Keratinocyte (primary cell): ENCODE measurements around the gene KCNG2. TPM values are rescaled to one million over a fixed set of nuclear protein-coding genes. Genes with fewer than 3 reads are reported as not detected.

ENCODE experiments used
- DNase-seq: peaks from one replicate; pipeline ENCODE4 v3.0.0-alpha.2; 2011; ENCODE audit warnings: low read depth, missing footprints, low spot score
- FAIRE-seq: peaks from 2 replicates; lab custom pipeline; 2011; peaks lifted over from hg19 to GRCh38; lab: Jason Lieb, UNC
- H2AFZ ChIP-seq: 2 replicates; pipeline ENCODE4 v1.6.0; 2012; ENCODE audit warnings: low read length, control low read depth, inconsistent platforms; ENCODE audit not compliant: control insufficient read depth
- H3K27ac ChIP-seq: 2 replicates; pipeline ENCODE4 v1.5.1; 2011; ENCODE audit warnings: low read length; ENCODE audit not compliant: control insufficient read depth, insufficient read depth
- H3K27me3 ChIP-seq: 3 replicates; pipeline ENCODE4 v1.6.0; 2011; ENCODE audit warnings: low read length; ENCODE audit not compliant: control insufficient read depth, insufficient read depth; ENCODE audit errors: extremely low read depth
- H3K36me3 ChIP-seq, 2 experiments: 2 replicates in 1 of 2; 3 replicates in 1 of 2; pipeline ENCODE4 v1.5.1; 2011; ENCODE audit warnings: low read length in 2 of 2, mild to moderate bottlenecking in 1 of 2; ENCODE audit not compliant: control insufficient read depth in 2 of 2, insufficient read depth in 2 of 2; ENCODE audit errors: extremely low read depth in 1 of 2
- H3K4me1 ChIP-seq: 3 replicates; pipeline ENCODE4 v1.5.1; 2011; ENCODE audit warnings: low read length; ENCODE audit not compliant: control insufficient read depth, insufficient read depth; ENCODE audit errors: extremely low read depth
- H3K4me2 ChIP-seq: 3 replicates; pipeline ENCODE4 v1.6.0; 2011; ENCODE audit warnings: low read depth, low read length; ENCODE audit not compliant: control insufficient read depth, insufficient read depth; ENCODE audit errors: extremely low read depth
- H3K4me3 ChIP-seq, 3 experiments: fragments of 200-600 bp in 1 of 3; sonication (generic) in 1 of 3; 2 replicates in 2 of 3; 3 replicates in 1 of 3; pipeline ENCODE4 v1.5.1; 2011 to 2016; ENCODE audit warnings: low read length in 3 of 3, mild to moderate bottlenecking in 3 of 3, control low read depth in 2 of 3, inconsistent platforms in 1 of 3, low read depth in 1 of 3, mixed read lengths in 1 of 3, mixed run types in 1 of 3, moderate library complexity in 1 of 3; ENCODE audit not compliant: control insufficient read depth in 2 of 3, insufficient read depth in 2 of 3; ENCODE audit errors: extremely low read depth in 1 of 3
- H3K79me2 ChIP-seq: 2 replicates; pipeline ENCODE4 v1.6.0; 2012; ENCODE audit warnings: low read length; ENCODE audit not compliant: control insufficient read depth, insufficient read depth
- H3K9ac ChIP-seq: 3 replicates; pipeline ENCODE4 v1.6.0; 2011; ENCODE audit warnings: low read length; ENCODE audit not compliant: control insufficient read depth, insufficient read depth; ENCODE audit errors: extremely low read depth
- H3K9me1 ChIP-seq: 3 replicates; pipeline ENCODE4 v1.6.0; 2011; ENCODE audit warnings: low read length; ENCODE audit not compliant: control insufficient read depth, insufficient read depth; ENCODE audit errors: extremely low read depth
- H3K9me3 ChIP-seq: 2 replicates; pipeline ENCODE4 v1.5.1; 2012; ENCODE audit warnings: low read depth, low read length; ENCODE audit not compliant: control insufficient read depth
- H4K20me1 ChIP-seq: 3 replicates; pipeline ENCODE4 v1.6.0; 2011; ENCODE audit warnings: low read length; ENCODE audit not compliant: control insufficient read depth, insufficient read depth; ENCODE audit errors: extremely low read depth
- EZH2 ChIP-seq: IDR thresholded peaks from one replicate; pipeline ENCODE4 v1.6.1; 2012; ENCODE audit warnings: inconsistent platforms, mild to moderate bottlenecking, low read length, moderate library complexity
- dilution Hi-C: fragments of 300-500 bp; cut with MboI; formaldehyde crosslinking; loops from one replicate; pipeline ENCODE4 v1.7.0; 2020; ENCODE audit warnings: low sequenced_read_pairs; ENCODE audit not compliant: extremely low pct_ligation_motif_present
- polyA plus RNA-seq, 5 experiments: library from polyadenylated mRNA; depleted of rRNA in 3 of 5; stranded (reverse) in 3 of 5; stranded (forward) in 1 of 5; unstranded in 1 of 5; fragments of >200 nt; gene quantifications; 1 replicate in 1 of 5; 2 replicates in 3 of 5; 3 replicates in 1 of 5; pipeline versions ENCODE4 v1.2.1 to v1.2.3, GENCODE V29; 2011 to 2012; ENCODE audit warnings: missing spikeins in 2 of 5, low read depth in 1 of 5, low replicate concordance in 1 of 5
- TF ChIP-seq, protein P1 (sequence below), 3 experiments: IDR thresholded peaks in 1 of 3; conservative IDR thresholded peaks in 1 of 3; optimal IDR thresholded peaks in 1 of 3; 2 replicates in 2 of 3; 3 replicates in 1 of 3; pipeline versions ENCODE3 to v1.5.1; 2011; ENCODE audit warnings: low read length in 3 of 3, mild to moderate bottlenecking in 3 of 3, moderate library complexity in 2 of 3, control low read depth in 1 of 3, inconsistent platforms in 1 of 3; ENCODE audit not compliant: insufficient read depth in 2 of 3; ENCODE audit errors: extremely low read depth in 1 of 3

The KCNG2 gene
- polyA plus RNA-seq, 1 donor (not counting 4 experiments of a cell fraction or from before 2014, with no cell fraction given): not detected

DNA sequence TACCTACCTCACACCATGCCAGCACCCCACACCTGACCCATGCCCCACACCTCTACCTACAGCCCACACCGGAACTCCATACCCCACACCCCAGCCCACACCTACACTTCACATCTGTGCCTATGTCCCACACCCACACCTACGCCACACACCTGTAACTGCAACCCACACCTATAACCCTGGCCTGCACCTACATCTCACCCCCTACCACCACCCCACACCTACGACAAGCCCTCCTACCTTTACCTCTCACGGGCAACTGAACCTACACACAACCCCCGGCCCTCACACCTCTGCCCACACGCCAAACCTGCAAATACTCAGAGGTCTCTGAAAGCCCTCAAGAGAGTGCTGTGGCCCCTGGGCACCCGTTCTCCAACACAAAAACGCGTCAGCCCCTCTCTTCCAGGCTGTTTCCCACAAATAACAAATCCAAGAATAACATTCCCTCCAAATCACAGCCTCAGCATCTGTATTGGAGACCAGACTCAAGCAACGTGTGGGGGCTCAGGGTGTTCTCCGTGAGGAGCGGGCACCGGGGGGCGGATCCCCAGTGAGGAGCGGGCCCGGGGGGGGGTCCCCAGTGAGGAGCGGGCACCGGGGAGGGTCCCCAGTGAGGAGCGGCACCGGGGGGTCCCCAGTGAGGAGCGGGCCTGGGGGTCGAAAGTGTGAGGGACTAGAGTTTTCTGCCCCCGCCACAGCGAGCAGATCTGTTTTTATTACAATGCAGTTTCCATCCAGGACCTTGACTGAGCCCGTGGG, 120.3 kb downstream of the KCNG2 start:
- no peak overlapping the region for H3K4me2 ChIP-seq
- dilution Hi-C loops: no loop called here
- peaks cover 8 to 14% of the 10 kb centered on the region in 2 experiments for H3K36me3 ChIP-seq
- H3K27ac ChIP-seq: no peak overlapping the region
- no peaks in the 10 kb centered on the region for H3K27me3 ChIP-seq
- no peak overlapping the region for H3K4me3 ChIP-seq
- no peaks in the 10 kb centered on the region for H3K9me3 ChIP-seq
- no peaks in the 10 kb centered on the region for H4K20me1 ChIP-seq
- no peaks in the 10 kb centered on the region for H3K4me1 ChIP-seq
- no peak for FAIRE-seq
- DNase-seq: no peak
- no peaks in the 10 kb centered on the region for H3K9me1 ChIP-seq
- H2AFZ ChIP-seq: no peak overlapping the region
- no peak overlapping the region for H3K9ac ChIP-seq
- TF ChIP-seq, protein P1, sequence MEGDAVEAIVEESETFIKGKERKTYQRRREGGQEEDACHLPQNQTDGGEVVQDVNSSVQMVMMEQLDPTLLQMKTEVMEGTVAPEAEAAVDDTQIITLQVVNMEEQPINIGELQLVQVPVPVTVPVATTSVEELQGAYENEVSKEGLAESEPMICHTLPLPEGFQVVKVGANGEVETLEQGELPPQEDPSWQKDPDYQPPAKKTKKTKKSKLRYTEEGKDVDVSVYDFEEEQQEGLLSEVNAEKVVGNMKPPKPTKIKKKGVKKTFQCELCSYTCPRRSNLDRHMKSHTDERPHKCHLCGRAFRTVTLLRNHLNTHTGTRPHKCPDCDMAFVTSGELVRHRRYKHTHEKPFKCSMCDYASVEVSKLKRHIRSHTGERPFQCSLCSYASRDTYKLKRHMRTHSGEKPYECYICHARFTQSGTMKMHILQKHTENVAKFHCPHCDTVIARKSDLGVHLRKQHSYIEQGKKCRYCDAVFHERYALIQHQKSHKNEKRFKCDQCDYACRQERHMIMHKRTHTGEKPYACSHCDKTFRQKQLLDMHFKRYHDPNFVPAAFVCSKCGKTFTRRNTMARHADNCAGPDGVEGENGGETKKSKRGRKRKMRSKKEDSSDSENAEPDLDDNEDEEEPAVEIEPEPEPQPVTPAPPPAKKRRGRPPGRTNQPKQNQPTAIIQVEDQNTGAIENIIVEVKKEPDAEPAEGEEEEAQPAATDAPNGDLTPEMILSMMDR (optimal IDR thresholded peaks at IDR 0.05 in 1 of 3, IDR thresholded peaks at IDR 0.05 in 1 of 3, conservative IDR thresholded peaks at IDR 0.05 in 1 of 3; ENCODE audit: extremely low read depth in 1 of 3, insufficient read depth in 2 of 3, low read length in 3 of 3): no peak
- TF ChIP-seq EZH2: no peak
- H3K79me2 ChIP-seq: peaks cover 21% of the 10 kb centered on the region

DNA sequence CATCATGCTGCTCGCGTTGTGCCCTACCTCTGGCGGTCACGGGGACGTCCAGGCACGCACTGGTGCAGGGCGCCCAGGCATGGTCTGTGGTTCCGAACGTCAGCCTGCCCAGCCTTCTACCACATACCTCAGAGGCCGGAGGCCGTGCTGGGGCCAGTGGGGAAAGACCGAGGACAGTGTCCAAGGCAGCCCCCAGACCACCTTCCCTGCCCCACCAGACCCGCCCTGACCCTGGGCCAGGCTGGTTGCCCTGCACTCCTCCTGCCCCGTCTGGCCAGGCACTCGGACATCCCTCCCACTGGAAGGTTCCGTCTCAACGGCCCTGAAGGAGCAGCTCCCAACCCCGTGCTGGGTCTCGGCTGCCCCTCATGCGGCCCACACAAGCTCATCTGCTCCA, 120.9 kb downstream of the KCNG2 start:
- FAIRE-seq (no peak), DNase-seq (no peak)
- peaks cover 19% of the 10 kb centered on the region for H3K79me2 ChIP-seq
- H3K36me3 ChIP-seq: peaks cover 5 to 16% of the 10 kb centered on the region in 2 experiments
- H3K9ac ChIP-seq: no peak overlapping the region
- no peaks in the 10 kb centered on the region for H3K4me1 ChIP-seq
- TF ChIP-seq, protein P1 (optimal IDR thresholded peaks at IDR 0.05 in 1 of 3, IDR thresholded peaks at IDR 0.05 in 1 of 3, conservative IDR thresholded peaks at IDR 0.05 in 1 of 3; ENCODE audit: extremely low read depth in 1 of 3, insufficient read depth in 2 of 3, low read length in 3 of 3): no peak
- no peak for TF ChIP-seq EZH2
- H4K20me1 ChIP-seq: no peaks in the 10 kb centered on the region
- no peak overlapping the region for H3K4me2 ChIP-seq
- no peaks in the 10 kb centered on the region for H3K9me3 ChIP-seq
- dilution Hi-C loops: no loop called here
- H3K4me3 ChIP-seq: no peak overlapping the region
- no peaks in the 10 kb centered on the region for H3K9me1 ChIP-seq
- no peaks in the 10 kb centered on the region for H3K27me3 ChIP-seq
- H3K27ac ChIP-seq: no peak overlapping the region
- H2AFZ ChIP-seq: no peak overlapping the region
